Dermis microvascular lymphatic vessel endothelial cell (primary cell): ENCODE data around the gene RIT1. TPM values are rescaled to one million over a fixed set of nuclear protein-coding genes. Genes with fewer than 3 reads are reported as not detected.

ENCODE experiments used
- DNase-seq, 2 donors: peaks; one replicate each; pipeline versions ENCODE4 v3.0.0 to v3.0.0-alpha.2; 2010; ENCODE audit warnings: low read depth in 2 of 2
- total RNA-seq: library from RNA; depleted of rRNA; stranded (reverse); fragments of >200 nt; gene quantifications from 2 replicates; pipeline ENCODE4 v1.2.1, GENCODE V29; 2014

RIT1 gene
- total RNA-seq, 1 donor from 2014 or later, result 18.2 TPM

- peak in 1 of 2 donors; percentile 16 for DNase-seq
Observed at GRCh38 chr1:155858800-155859233, 52.3 kb downstream of the RIT1 start.

- DNase-seq, result peak; percentile 88 to 94
Observed at GRCh38 chr1:155856975-155857930, 53.9 kb downstream of the RIT1 start, which contains the start of gene GON4L. TSS of gene GON4L (minus strand) at chr1:155857214. CDS start at chr1:155853780, 3,434 bp downstream.

GRCh38 chr1:155856257-155856974 is 54.7 kb downstream of the RIT1 start:
- no peak for DNase-seq

GRCh38 chr1:155850345-155850744 is 60.8 kb downstream of the RIT1 start:
- no peak for DNase-seq

GRCh38 chr1:155847823-155848529 is 63.2 kb downstream of the RIT1 start:
- DNase-seq, result no peak

Other genes with a start within 250 kb of the RIT1 start
- gene YY1AP1, start 222.6 kb downstream of the RIT1 start, total RNA-seq, result 30.2 and 36.3 TPM in 2 replicates
- 38.0 and 39.1 TPM in 2 replicates for gene DAP3, start 222.3 kb downstream of the RIT1 start, total RNA-seq
- gene GON4L, start 54.1 kb downstream of the RIT1 start, total RNA-seq, result 16.3 and 23.6 TPM in 2 replicates
- gene SYT11, start 51.8 kb downstream of the RIT1 start, total RNA-seq, result 14.2 and 20.3 TPM in 2 replicates
- gene KHDC4, start 23.1 kb upstream of the RIT1 start, total RNA-seq, result 14.6 and 18.6 TPM in 2 replicates
- gene RXFP4, start 30.3 kb upstream of the RIT1 start, total RNA-seq, result not detected in 2 replicates
- 69.4 and 75.9 TPM in 2 replicates for gene ARHGEF2, start 67.2 kb upstream of the RIT1 start, total RNA-seq
- gene SSR2, start 109.6 kb upstream of the RIT1 start, total RNA-seq, result 323 and 635 TPM in 2 replicates
- gene UBQLN4, start 142.4 kb upstream of the RIT1 start, total RNA-seq, result 13.1 and 14.3 TPM in 2 replicates
- 83.2 and 89.3 TPM in 2 replicates for gene LAMTOR2, start 143.4 kb upstream of the RIT1 start, total RNA-seq
- gene RAB25, start 149.8 kb upstream of the RIT1 start, total RNA-seq, result not detected in 2 replicates
- gene MEX3A, start 171.1 kb upstream of the RIT1 start, total RNA-seq, result 3.6 and 7.0 TPM in 2 replicates
- gene LMNA, start 203.4 kb upstream of the RIT1 start, total RNA-seq, result 402 and 626 TPM in 2 replicates
- gene SEMA4A, start 242.2 kb upstream of the RIT1 start, total RNA-seq, result 0.39 and 0.51 TPM in 2 replicates